ENCODE data around the gene STK39.

GRCh38 chr2:168192839-168193616 is 54.4 kb downstream of the STK39 start:
- TF ChIP-seq REST (IDR thresholded peaks at IDR 0.05; ENCODE audit: borderline replicate concordance), result no peak
- no peak for TF ChIP-seq CTCF (IDR thresholded peaks at IDR 0.05; ENCODE audit: poor library complexity, severe bottlenecking)
